GM10248 (cell line): ENCODE data around the gene PLRG1.

Experiments
- CTCF ChIA-PET: fragments of 300-600 bp; sonication (Branson Sonifier 250); formaldehyde crosslinking; extraction: SDS; loops from one replicate; lab custom pipeline; 2021; ENCODE audit warnings: antibody characterized with exemption; lab: Yijun Ruan, JAX
- POLR2A ChIA-PET: fragments of 350-650 bp; sonication (Branson Sonifier 250); formaldehyde crosslinking; extraction: SDS; loops from one replicate; lab custom pipeline; 2020; ENCODE audit warnings: antibody characterized with exemption; lab: Yijun Ruan, JAX
- DNase-seq: peaks from one replicate; pipeline ENCODE4 v3.0.0; 2012; ENCODE audit errors: extremely low spot score
- CTCF ChIP-seq: IDR thresholded peaks from 2 replicates; pipeline ENCODE4 v1.5.1; 2012; ENCODE audit warnings: mild to moderate bottlenecking, low read depth; ENCODE audit errors: extremely low read depth, missing control alignments, control extremely low read depth

The PLRG1 gene

DNA sequence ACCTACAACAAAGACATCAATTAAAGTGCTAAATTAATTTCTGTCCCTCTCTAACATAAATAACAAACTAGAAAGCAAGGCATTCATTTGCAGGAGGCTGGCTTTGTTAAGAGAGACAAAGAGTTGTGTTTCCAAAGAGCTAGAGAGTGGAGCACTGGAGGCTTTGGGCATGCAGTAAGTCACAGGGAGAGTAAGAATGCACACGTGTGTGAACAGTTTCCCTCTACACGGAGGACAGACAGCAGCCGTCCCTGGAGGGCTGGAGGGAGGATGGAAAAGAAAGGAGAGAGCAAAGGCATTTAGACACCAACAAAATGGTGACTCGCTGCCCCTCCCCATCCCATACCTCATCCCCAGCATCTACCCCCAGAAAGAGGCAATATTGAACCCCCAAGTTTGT is 38.2 kb downstream of the PLRG1 start:
- DNase-seq, result no peak
- CTCF ChIA-PET, result no interaction called here
- no peak for TF ChIP-seq CTCF
- POLR2A ChIA-PET, result no interaction called here

GRCh38 chr4:154511548-154511947 is 38.7 kb downstream of the PLRG1 start:
- ChIA-PET POLR2A (no interaction called here), CTCF (no interaction called here)

GRCh38 chr4:154507156-154507555 is 43.0 kb downstream of the PLRG1 start:
- ChIA-PET CTCF (interaction anchor here (1.1 to 4.1 kb wide), 9 partner anchors 10 to 722 kb away, joined by 3 to 30 read pairs (median 4); no protein-coding TSS in a partner anchor), POLR2A (no interaction called here)
- no peak for DNase-seq
- TF ChIP-seq CTCF, result no peak

More at GRCh38 chr4:154511548-154511947, 38.7 kb downstream of the PLRG1 start:
- no peak for DNase-seq
- no peak for TF ChIP-seq CTCF

DNA sequence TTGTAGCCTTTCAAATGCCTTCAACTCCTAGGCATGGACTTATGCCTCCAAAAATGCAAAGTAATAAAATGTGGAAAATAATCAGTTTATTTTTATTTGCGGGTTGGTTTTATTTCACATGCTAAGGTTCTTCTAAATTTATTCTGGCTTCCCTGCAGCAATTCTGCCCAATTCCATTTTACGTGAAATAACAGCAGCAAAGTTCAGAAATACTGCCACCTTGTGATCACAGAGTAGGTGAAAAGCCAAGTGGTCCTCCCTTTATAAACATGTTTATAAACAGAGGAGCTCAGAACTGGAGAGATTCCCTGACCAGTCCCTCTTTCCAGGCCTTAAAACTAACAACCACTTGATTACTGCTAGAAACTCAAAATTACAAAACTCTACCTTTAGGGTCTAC is 43.9 kb downstream of the PLRG1 start:
- DNase-seq, result peak; percentile 18
- ChIA-PET POLR2A (no interaction called here), CTCF (interaction anchor here (1.2 to 4.1 kb wide), 8 partner anchors 11 to 720 kb away, joined by 3 to 30 read pairs (median 4); no protein-coding TSS in a partner anchor)
- TF ChIP-seq CTCF, result peak; percentile 54

DNA sequence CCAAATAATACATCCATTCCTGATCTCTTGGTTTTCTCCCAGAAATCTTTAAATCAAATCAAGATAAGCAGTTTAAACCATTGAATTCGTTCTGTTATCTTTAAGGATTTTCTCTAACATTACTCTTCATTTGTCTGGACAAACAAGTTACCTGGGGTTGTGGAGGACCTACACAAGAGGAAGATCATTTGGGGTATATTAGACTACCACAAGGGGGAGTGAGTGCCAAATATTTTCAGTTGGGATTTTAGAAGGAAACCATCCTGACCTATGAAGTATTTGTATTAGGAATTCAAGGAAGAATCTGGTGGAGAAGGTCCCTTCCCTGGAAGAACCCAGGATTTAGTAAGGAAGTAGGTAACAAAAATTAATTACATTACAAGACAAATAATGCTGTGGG is 46.6 kb downstream of the PLRG1 start:
- TF ChIP-seq CTCF, result peak; percentile 45
- CTCF ChIA-PET, result interaction anchor here (0.7 to 1.7 kb wide), 5 partner anchors 10 to 121 kb away, joined by 3 to 4 read pairs (median 3); no protein-coding TSS in a partner anchor
- POLR2A ChIA-PET, result no interaction called here
- no peak for DNase-seq

GRCh38 chr4:154502111-154502510 is 48.1 kb downstream of the PLRG1 start:
- DNase-seq, result no peak
- CTCF ChIA-PET, result interaction anchor here (1.0 to 1.7 kb wide), 4 partner anchors 86 to 123 kb away, joined by 3 to 4 read pairs (median 4); no protein-coding TSS in a partner anchor
- no peak for TF ChIP-seq CTCF
- POLR2A ChIA-PET, result no interaction called here
